Measurements from ENCODE around the gene OR4N5.
"Not testable (repeated sequence)": the region's sequence is repeated elsewhere in the genome, so short reads cannot be mapped to it uniquely, and the experiment has no call there.

The OR4N5 gene

GRCh38 chr14:20138520-20138919 is at the start of gene OR4N5:
Gene OR4N5 (plus strand): TSS chr14:20138820. CDS start chr14:20143736, 4,916 bp downstream.
- intact Hi-C loops (cut with DNase I): no loop called here
- DNase-seq: no peak

GRCh38 chr14:20092050-20092449 is 46.6 kb upstream of the OR4N5 start:
- DNase-seq: no peak
- intact Hi-C loops (cut with DNase I): no loop called here

GRCh38 chr14:20093442-20093841 is 45.2 kb upstream of the OR4N5 start:
- DNase-seq: no peak
- intact Hi-C loops (cut with DNase I): no loop called here

- peak in 3 of 10 donors; percentile 43 to 77 (median 62) for DNase-seq
- intact Hi-C loops (cut with DNase I): not testable (repeated sequence)
These were observed 39.5 kb upstream of the OR4N5 start for GRCh38 chr14:20098926-20099770.

- intact Hi-C loops (cut with DNase I): no loop called here
- no peak for DNase-seq
These were observed 28.2 kb upstream of the OR4N5 start, which contains the start of gene OR4K17 for GRCh38 chr14:20110438-20110837. Gene OR4K17 (plus strand): TSS chr14:20110739. CDS start chr14:20117500, 6,761 bp downstream.

GRCh38 chr14:20112321-20112720 is 26.3 kb upstream of the OR4N5 start:
- intact Hi-C loops (cut with DNase I): no loop called here
- no peak for DNase-seq

- no peak for DNase-seq
- intact Hi-C loops (cut with DNase I): no loop called here
These were observed 21.9 kb upstream of the OR4N5 start for GRCh38 chr14:20116748-20117147.

GRCh38 chr14:20118795-20119194 is 19.8 kb upstream of the OR4N5 start:
- intact Hi-C loops (cut with DNase I): no loop called here
- no peak for DNase-seq

- intact Hi-C loops (cut with DNase I): no loop called here
- no peak for DNase-seq
These were observed 5.3 kb downstream of the OR4N5 start for GRCh38 chr14:20143911-20144310.

GRCh38 chr14:20144820-20145219 is 6.2 kb downstream of the OR4N5 start:
- DNase-seq: no peak
- intact Hi-C loops (cut with DNase I): no loop called here

- intact Hi-C loops (cut with DNase I): no loop called here
- no peak for DNase-seq
These were observed 25.8 kb downstream of the OR4N5 start for GRCh38 chr14:20164462-20164861.

GRCh38 chr14:20167091-20167490 is 28.5 kb downstream of the OR4N5 start:
- no peak for DNase-seq
- intact Hi-C loops (cut with DNase I): no loop called here

- intact Hi-C loops (cut with DNase I): not testable (repeated sequence)
These were observed 31.2 kb downstream of the OR4N5 start for GRCh38 chr14:20169852-20170251.

GRCh38 chr14:20174205-20174604 is 35.6 kb downstream of the OR4N5 start:
- DNase-seq; intact Hi-C loops (cut with DNase I): not testable (repeated sequence)

More at GRCh38 chr14:20169852-20170251, 31.2 kb downstream of the OR4N5 start:
- DNase-seq: not testable (repeated sequence)

GRCh38 chr14:20176330-20176729 is 37.7 kb downstream of the OR4N5 start:
- no peak for DNase-seq
- intact Hi-C loops (cut with DNase I): no loop called here

- no peak for DNase-seq
- intact Hi-C loops (cut with DNase I): no loop called here
These were observed 38.9 kb downstream of the OR4N5 start for GRCh38 chr14:20177433-20177974.

- DNase-seq: no peak
- intact Hi-C loops (cut with DNase I): no loop called here
These were observed 40.6 kb downstream of the OR4N5 start for GRCh38 chr14:20179218-20179617.

GRCh38 chr14:20179880-20180279 is 41.3 kb downstream of the OR4N5 start:
- DNase-seq: no peak
- intact Hi-C loops (cut with DNase I): no loop called here

- no peak for DNase-seq
- intact Hi-C loops (cut with DNase I): no loop called here
These were observed 41.9 kb downstream of the OR4N5 start for GRCh38 chr14:20180486-20180885.

GRCh38 chr14:20184181-20184580 is 45.6 kb downstream of the OR4N5 start:
- intact Hi-C loops (cut with DNase I): no loop called here
- DNase-seq: no peak

- no peak for DNase-seq
These were observed 52.0 kb downstream of the OR4N5 start, which contains the start of gene OR11G2 for GRCh38 chr14:20190596-20190995. Gene OR11G2 (plus strand): TSS chr14:20190896. CDS start chr14:20197438, 6,542 bp downstream.

GRCh38 chr14:20191396-20191795 is 52.8 kb downstream of the OR4N5 start:
- intact Hi-C loops (cut with DNase I): no loop called here
- no peak for DNase-seq

More at GRCh38 chr14:20190596-20190995, 52.0 kb downstream of the OR4N5 start, which contains the start of gene OR11G2:
- intact Hi-C loops (cut with DNase I): no loop called here

Measured in posterior cingulate gyrus (tissue), 11 donors.